ENCODE measurements around the gene ZNF667. TPM values are rescaled to one million over a fixed set of nuclear protein-coding genes. Genes with fewer than 3 reads are reported as not detected.

The ZNF667 gene
- total RNA-seq (2022; extraction: Qiagen RNA extraction; ENCODE audit: low read depth) = not detected in 5 replicates

GRCh38 chr19:56476651-56477428 lies at the start of gene ZNF667:
ZNF667 (minus strand) TSS chr19:56477345; CDS start chr19:56462370, 14,975 bp downstream.

GRCh38 chr19:56507446-56508289 lies 30.5 kb upstream of the ZNF667 start, which contains the start of gene ZNF471:
ZNF471 (plus strand) TSS chr19:56507855; CDS start chr19:56511572, 3,717 bp downstream.

GRCh38 chr19:56403764-56404704 lies 73.1 kb downstream of the ZNF667 start, which contains the start of gene ZNF583:
ZNF583 (plus strand) TSS chr19:56404332; CDS start chr19:56407115, 2,783 bp downstream.

GRCh38 chr19:56393119-56394012 lies 83.8 kb downstream of the ZNF667 start, which contains the start of gene ZNF582:
ZNF582 (minus strand) TSS chr19:56393534; CDS start chr19:56391752, 1,782 bp downstream.

Other genes starting within 250 kb of the ZNF667 start
- gene EDDM13, start 204.6 kb downstream of the ZNF667 start, total RNA-seq (2022; extraction: Qiagen RNA extraction; ENCODE audit: low read depth) = not detected in 5 replicates
- gene ZSCAN5A, start 162.5 kb downstream of the ZNF667 start, total RNA-seq (2022; extraction: Qiagen RNA extraction; ENCODE audit: low read depth) = 6.9 to 9.8 TPM (median 8.0 TPM) in 5 replicates
- 0.70 to 1.4 TPM (median 1.1 TPM) in 5 replicates for gene ZNF582, start 83.8 kb downstream of the ZNF667 start, total RNA-seq (2022; extraction: Qiagen RNA extraction; ENCODE audit: low read depth)
- gene ZNF583, start 73.0 kb downstream of the ZNF667 start, total RNA-seq (2022; extraction: Qiagen RNA extraction; ENCODE audit: low read depth) = 1.7 to 2.9 TPM (median 2.3 TPM) in 5 replicates
- 0.02 to 0.03 TPM (median 0.03 TPM) in 4 of 5 replicates, not detected in the other for gene ZNF471, start 30.5 kb upstream of the ZNF667 start, total RNA-seq (2022; extraction: Qiagen RNA extraction; ENCODE audit: low read depth)
- gene ZFP28, start 61.6 kb upstream of the ZNF667 start, total RNA-seq (2022; extraction: Qiagen RNA extraction; ENCODE audit: low read depth) = 3.1 to 4.4 TPM (median 3.5 TPM) in 5 replicates
- 1.4 to 1.8 TPM (median 1.6 TPM) in 5 replicates for gene ZNF470, start 90.1 kb upstream of the ZNF667 start, total RNA-seq (2022; extraction: Qiagen RNA extraction; ENCODE audit: low read depth)
- gene ZNF71, start 118.0 kb upstream of the ZNF667 start, total RNA-seq (2022; extraction: Qiagen RNA extraction; ENCODE audit: low read depth) = 9.3 to 11.7 TPM (median 10.7 TPM) in 5 replicates
- 0.19 TPM in 1 of 5 replicates, not detected in the others for gene SMIM17, start 165.8 kb upstream of the ZNF667 start, total RNA-seq (2022; extraction: Qiagen RNA extraction; ENCODE audit: low read depth)
- not detected in 5 replicates for gene ZNF835, start 194.4 kb upstream of the ZNF667 start, total RNA-seq (2022; extraction: Qiagen RNA extraction; ENCODE audit: low read depth)

All from A549 treated with GW870086 at 1 μM for 4 hours (cell line).